Testis (tissue), 3 donors: ENCODE measurements around the gene MYRF. TPM values are rescaled to one million over a fixed set of nuclear protein-coding genes. Genes with fewer than 3 reads are reported as not detected.

ENCODE experiments used
- DNase-seq: peaks from one replicate; pipeline ENCODE4 v3.0.0-alpha.2; 2019
- H3K27ac ChIP-seq, 2 donors: fragments of 200-600 bp; sonication (generic); one replicate each; pipeline ENCODE4 v1.5.1; 2019
- H3K27me3 ChIP-seq: fragments of 200-600 bp; sonication (generic); one replicate; pipeline ENCODE4 v1.5.1; 2019
- H3K36me3 ChIP-seq: fragments of 200-600 bp; sonication (generic); one replicate; pipeline ENCODE4 v1.5.1; 2017; ENCODE audit warnings: low read depth; ENCODE audit errors: missing control alignments
- H3K4me1 ChIP-seq: fragments of 200-600 bp; sonication (generic); one replicate; pipeline ENCODE4 v1.5.1; 2019
- H3K4me3 ChIP-seq, 2 donors: fragments of 200-600 bp; sonication (generic); one replicate each; pipeline ENCODE4 v1.5.1; 2017 to 2019
- H3K9me3 ChIP-seq: fragments of 200-600 bp; sonication (generic); one replicate; pipeline ENCODE4 v1.5.1; 2017
- CTCF ChIP-seq, 3 experiments: fragments of 450-650 bp in 2 of 3; fragments of 200-600 bp in 1 of 3; sonication (generic) in 1 of 3; IDR thresholded peaks; one replicate each; pipeline ENCODE4 v1.5.1; 2016 to 2019; ENCODE audit warnings: antibody characterized with exemption in 3 of 3, mild to moderate bottlenecking in 2 of 3, moderate library complexity in 1 of 3
- POLR2A ChIP-seq: fragments of 450-650 bp; IDR thresholded peaks from one replicate; pipeline ENCODE4 v1.6.1; 2017; ENCODE audit warnings: antibody characterized with exemption, mild to moderate bottlenecking, moderate library complexity
- WGBS, 2 donors: methylation state at CpG; one replicate each; pipeline ENCODE4 v1.1.5; 2018; 5-methylcytosine and 5-hydroxymethylcytosine counted together
- intact Hi-C: fragments of 100-400 bp; cut with DNase I; formaldehyde crosslinking; loops from one replicate; pipeline ENCODE4 v1.15.1; 2023; ENCODE audit warnings: low total_unique reads
- polyA plus RNA-seq: library from polyadenylated mRNA; stranded (reverse); fragments of 350-450 nt; fragmentation: Illumina TruSeq; extraction: RNeasy Lipid Tissue Mini Kit (QIAGEN cat#74804); gene quantifications from one replicate; pipeline ENCODE4 v1.2.3, GENCODE V29; 2014; ENCODE audit warnings: low read depth, low replicate concordance; ENCODE audit not compliant: insufficient read depth
- total RNA-seq, 2 donors: library from RNA; depleted of rRNA; stranded (reverse); fragments of >200 nt; gene quantifications; one replicate each; pipeline ENCODE4 v1.2.3, GENCODE V29; 2016

MYRF gene
- total and polyA plus RNA-seq, 3 donors from 2014 or later: 9.2 to 15.2 (median 10.7) TPM

- Histone ChIP-seq H3K36me3 (no peaks in the 10 kb centered on the region), H3K27me3 (no peaks in the 10 kb centered on the region), H3K4me3 (no peak overlapping the region), H3K9me3 (no peaks in the 10 kb centered on the region), H3K27ac (peak overlapping the region; percentile 17 to 91), H3K4me1 (peaks cover 58% of the 10 kb centered on the region)
- 22 to 33% methylated on average over 8 of the region's 8 CpGs for WGBS, 2 donors
- TF ChIP-seq POLR2A (no peak), CTCF (IDR thresholded peaks at IDR 0.05) (no peak)
- DNase-seq: peak; percentile 59
- intact Hi-C loops: no loop called here
Observed at GRCh38 chr11:61830237-61831105, 78.0 kb downstream of the MYRF start.

- H3K27ac ChIP-seq: peak overlapping the region in 1 of 2 donors; percentile 59
- intact Hi-C loops: no loop called here
- peaks cover 51% of the 10 kb centered on the region for H3K4me1 ChIP-seq
- H3K9me3 ChIP-seq: no peaks in the 10 kb centered on the region
- WGBS, 2 donors: 87% methylated on average over 4 of the region's 4 CpGs; no CpG with 5 or more reads in 1 of the 2 donors
- no peaks in the 10 kb centered on the region for H3K36me3 ChIP-seq
- H3K4me3 ChIP-seq: no peak overlapping the region
- no peak for DNase-seq
- TF ChIP-seq CTCF (IDR thresholded peaks at IDR 0.05): no peak
- no peak for TF ChIP-seq POLR2A
- no peaks in the 10 kb centered on the region for H3K27me3 ChIP-seq
Observed at GRCh38 chr11:61832207-61832606, 79.8 kb downstream of the MYRF start.

- intact Hi-C loops: no loop called here
- Histone ChIP-seq H3K4me1 (peaks cover 51% of the 10 kb centered on the region), H3K27me3 (no peaks in the 10 kb centered on the region), H3K27ac (no peak overlapping the region), H3K4me3 (no peak overlapping the region), H3K9me3 (no peaks in the 10 kb centered on the region), H3K36me3 (no peaks in the 10 kb centered on the region)
- DNase-seq: peak; percentile 51
- 59 to 69% methylated on average over 7 of the region's 7 CpGs for WGBS, 2 donors
- TF ChIP-seq POLR2A (no peak), CTCF (IDR thresholded peaks at IDR 0.05) (no peak)
Observed at GRCh38 chr11:61832754-61833153, 80.3 kb downstream of the MYRF start.

GRCh38 chr11:61833471-61833870 lies 81.0 kb downstream of the MYRF start:
- 79 to 88% methylated on average over 11 of the region's 11 CpGs for WGBS, 2 donors
- no peak overlapping the region for H3K4me3 ChIP-seq
- DNase-seq: no peak
- H3K27me3 ChIP-seq: no peaks in the 10 kb centered on the region
- no peaks in the 10 kb centered on the region for H3K36me3 ChIP-seq
- TF ChIP-seq CTCF (IDR thresholded peaks at IDR 0.05) (no peak), POLR2A (no peak)
- intact Hi-C loops: no loop called here
- peaks cover 51% of the 10 kb centered on the region for H3K4me1 ChIP-seq
- H3K27ac ChIP-seq: no peak overlapping the region
- no peaks in the 10 kb centered on the region for H3K9me3 ChIP-seq

- intact Hi-C loops: no loop called here
- DNase-seq: no peak
- peaks cover 51% of the 10 kb centered on the region for H3K4me1 ChIP-seq
Observed at GRCh38 chr11:61833926-61834277, 81.5 kb downstream of the MYRF start.

More at GRCh38 chr11:61833926-61834277, 81.5 kb downstream of the MYRF start:
- TF ChIP-seq POLR2A (no peak), CTCF (IDR thresholded peaks at IDR 0.05) (no peak)
- 87 to 94% methylated on average over 12 of the region's 12 CpGs for WGBS, 2 donors
- H3K4me3 ChIP-seq: no peak overlapping the region
- peak overlapping the region in 1 of 2 donors; percentile 79 for H3K27ac ChIP-seq
- no peaks in the 10 kb centered on the region for H3K27me3 ChIP-seq
- H3K9me3 ChIP-seq: no peaks in the 10 kb centered on the region
- H3K36me3 ChIP-seq: no peaks in the 10 kb centered on the region
